HL-60 (cell line): ENCODE measurements around the gene PKN3.

ENCODE experiments used
- GABPA ChIP-seq: IDR thresholded peaks from 2 replicates; pipeline ENCODE4 v1.6.1; 2012; ENCODE audit warnings: low read depth
- POLR2AphosphoS5 ChIP-seq: IDR thresholded peaks from 2 replicates; pipeline ENCODE4 v1.6.1; 2012; ENCODE audit warnings: low read depth
- TF ChIP-seq, protein P1 (sequence below): IDR thresholded peaks from one replicate; pipeline ENCODE4 v1.5.1; 2011; ENCODE audit warnings: low read length, control low read depth, inconsistent platforms; ENCODE audit not compliant: insufficient read depth
- TF ChIP-seq, protein P2 (sequence below): IDR thresholded peaks from 2 replicates; pipeline ENCODE4 v1.6.1; 2012; ENCODE audit warnings: low read depth; ENCODE audit not compliant: insufficient replicate concordance

DNA sequence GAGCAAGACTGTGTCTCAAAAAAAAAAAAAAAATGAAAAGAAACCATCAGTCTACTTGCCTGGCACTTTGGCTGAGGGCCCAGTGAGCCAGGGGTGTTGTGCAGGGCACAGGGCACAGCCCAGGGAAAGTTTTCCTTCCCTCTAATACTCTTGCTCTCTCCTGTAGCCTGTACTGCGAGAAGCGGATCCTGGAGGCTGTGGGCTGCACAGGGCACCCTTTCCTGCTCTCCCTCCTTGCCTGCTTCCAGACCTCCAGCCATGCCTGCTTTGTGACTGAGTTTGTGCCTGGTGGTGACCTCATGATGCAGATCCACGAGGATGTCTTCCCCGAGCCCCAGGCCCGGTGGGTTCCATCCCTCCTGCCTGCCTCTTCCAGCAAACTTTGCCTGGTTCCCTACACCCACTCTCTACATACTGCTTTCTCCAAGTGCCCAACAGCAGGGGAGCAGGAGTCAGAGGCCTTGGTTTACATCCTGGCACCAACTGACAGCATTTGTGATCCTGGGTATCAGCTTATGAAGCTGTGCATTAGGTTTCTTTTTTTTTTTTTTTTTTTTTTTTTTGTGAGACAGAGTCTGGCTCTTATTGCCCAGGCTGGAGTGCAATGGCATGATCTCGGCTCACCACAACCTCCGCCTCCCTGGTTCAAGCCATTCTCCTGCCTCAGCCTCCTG is 14.4 kb downstream of the PKN3 start:
- TF ChIP-seq GABPA = no peak
- TF ChIP-seq, protein P1, sequence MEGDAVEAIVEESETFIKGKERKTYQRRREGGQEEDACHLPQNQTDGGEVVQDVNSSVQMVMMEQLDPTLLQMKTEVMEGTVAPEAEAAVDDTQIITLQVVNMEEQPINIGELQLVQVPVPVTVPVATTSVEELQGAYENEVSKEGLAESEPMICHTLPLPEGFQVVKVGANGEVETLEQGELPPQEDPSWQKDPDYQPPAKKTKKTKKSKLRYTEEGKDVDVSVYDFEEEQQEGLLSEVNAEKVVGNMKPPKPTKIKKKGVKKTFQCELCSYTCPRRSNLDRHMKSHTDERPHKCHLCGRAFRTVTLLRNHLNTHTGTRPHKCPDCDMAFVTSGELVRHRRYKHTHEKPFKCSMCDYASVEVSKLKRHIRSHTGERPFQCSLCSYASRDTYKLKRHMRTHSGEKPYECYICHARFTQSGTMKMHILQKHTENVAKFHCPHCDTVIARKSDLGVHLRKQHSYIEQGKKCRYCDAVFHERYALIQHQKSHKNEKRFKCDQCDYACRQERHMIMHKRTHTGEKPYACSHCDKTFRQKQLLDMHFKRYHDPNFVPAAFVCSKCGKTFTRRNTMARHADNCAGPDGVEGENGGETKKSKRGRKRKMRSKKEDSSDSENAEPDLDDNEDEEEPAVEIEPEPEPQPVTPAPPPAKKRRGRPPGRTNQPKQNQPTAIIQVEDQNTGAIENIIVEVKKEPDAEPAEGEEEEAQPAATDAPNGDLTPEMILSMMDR = no peak
- no peak for TF ChIP-seq POLR2AphosphoS5
- TF ChIP-seq, protein P2, sequence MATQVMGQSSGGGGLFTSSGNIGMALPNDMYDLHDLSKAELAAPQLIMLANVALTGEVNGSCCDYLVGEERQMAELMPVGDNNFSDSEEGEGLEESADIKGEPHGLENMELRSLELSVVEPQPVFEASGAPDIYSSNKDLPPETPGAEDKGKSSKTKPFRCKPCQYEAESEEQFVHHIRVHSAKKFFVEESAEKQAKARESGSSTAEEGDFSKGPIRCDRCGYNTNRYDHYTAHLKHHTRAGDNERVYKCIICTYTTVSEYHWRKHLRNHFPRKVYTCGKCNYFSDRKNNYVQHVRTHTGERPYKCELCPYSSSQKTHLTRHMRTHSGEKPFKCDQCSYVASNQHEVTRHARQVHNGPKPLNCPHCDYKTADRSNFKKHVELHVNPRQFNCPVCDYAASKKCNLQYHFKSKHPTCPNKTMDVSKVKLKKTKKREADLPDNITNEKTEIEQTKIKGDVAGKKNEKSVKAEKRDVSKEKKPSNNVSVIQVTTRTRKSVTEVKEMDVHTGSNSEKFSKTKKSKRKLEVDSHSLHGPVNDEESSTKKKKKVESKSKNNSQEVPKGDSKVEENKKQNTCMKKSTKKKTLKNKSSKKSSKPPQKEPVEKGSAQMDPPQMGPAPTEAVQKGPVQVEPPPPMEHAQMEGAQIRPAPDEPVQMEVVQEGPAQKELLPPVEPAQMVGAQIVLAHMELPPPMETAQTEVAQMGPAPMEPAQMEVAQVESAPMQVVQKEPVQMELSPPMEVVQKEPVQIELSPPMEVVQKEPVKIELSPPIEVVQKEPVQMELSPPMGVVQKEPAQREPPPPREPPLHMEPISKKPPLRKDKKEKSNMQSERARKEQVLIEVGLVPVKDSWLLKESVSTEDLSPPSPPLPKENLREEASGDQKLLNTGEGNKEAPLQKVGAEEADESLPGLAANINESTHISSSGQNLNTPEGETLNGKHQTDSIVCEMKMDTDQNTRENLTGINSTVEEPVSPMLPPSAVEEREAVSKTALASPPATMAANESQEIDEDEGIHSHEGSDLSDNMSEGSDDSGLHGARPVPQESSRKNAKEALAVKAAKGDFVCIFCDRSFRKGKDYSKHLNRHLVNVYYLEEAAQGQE = no peak
